A549 treated with CpdA at 1 μM for 4 hours (cell line): ENCODE results near the gene ZFP69B. TPM values are rescaled to one million over a fixed set of nuclear protein-coding genes. Genes with fewer than 3 reads are reported as not detected.

Source experiments
- total RNA-seq: library from RNA; stranded (reverse); fragments of 200-300 nt; extraction: Qiagen RNA extraction; gene quantifications from 5 replicates; pipeline ENCODE4 v1.2.3, GENCODE V29; 2022; ENCODE audit warnings: low read depth

ZFP69B gene
- total RNA-seq = 1.6 to 2.1 TPM (median 1.7 TPM) in 5 replicates

GRCh38 chr1:40449684-40450494, at the start of gene ZFP69B:
ZFP69B (plus strand) TSS chr1:40450476; CDS start chr1:40450962, 486 bp downstream.

GRCh38 chr1:40476924-40477677, 26.8 kb downstream of the ZFP69B start, which contains the start of gene ZFP69:
ZFP69 (plus strand) TSS chr1:40477290; CDS start chr1:40479362, 2,072 bp downstream.

GRCh38 chr1:40508375-40509341, 58.4 kb downstream of the ZFP69B start, which contains the start of gene EXO5:
EXO5 (plus strand) TSS chr1:40508767; CDS start chr1:40514545, 5,778 bp downstream.

Other genes starting within 250 kb of the ZFP69B start
- gene TMCO2, start 202.5 kb upstream of the ZFP69B start, total RNA-seq = not detected in 5 replicates
- gene ZMPSTE24, start 192.2 kb upstream of the ZFP69B start, total RNA-seq = 35.5 to 47.1 TPM (median 39.2 TPM) in 5 replicates
- gene COL9A2, start 133.2 kb upstream of the ZFP69B start, total RNA-seq = 0.11 to 0.47 TPM (median 0.18 TPM) in 5 replicates
- 10.3 to 10.7 TPM (median 10.3 TPM) in 5 replicates for gene SMAP2, start 76.7 kb upstream of the ZFP69B start, total RNA-seq
- gene ZFP69, start 26.8 kb downstream of the ZFP69B start, total RNA-seq = not detected in 5 replicates
- gene EXO5, start 58.3 kb downstream of the ZFP69B start, total RNA-seq = 3.8 to 5.0 TPM (median 4.6 TPM) in 5 replicates
- gene ZNF684, start 81.2 kb downstream of the ZFP69B start, total RNA-seq = 1.9 to 2.4 TPM (median 2.0 TPM) in 5 replicates
- gene RIMS3, start 215.2 kb downstream of the ZFP69B start, total RNA-seq = 0.48 to 0.99 TPM (median 0.88 TPM) in 5 replicates
- 39.6 to 45.8 TPM (median 41.2 TPM) in 5 replicates for gene NFYC, start 241.2 kb downstream of the ZFP69B start, total RNA-seq